HG03520 (cell line): ENCODE data around the gene TESK2.
A peak's percentile ranks its signal among the peaks of the same experiment; 100 is the strongest.
"Not testable (repeated sequence)": the region's sequence is repeated elsewhere in the genome, so short reads cannot be mapped to it uniquely, and the experiment has no call there.

ENCODE experiments used
- ATAC-seq: cut with Tn5 transposase; IDR thresholded peaks from one replicate; pipeline ENCODE4 v1.9.1; 2021; ENCODE audit warnings: mild to moderate bottlenecking, moderate library complexity; ENCODE audit not compliant: unreplicated experiment

The TESK2 gene, protein sequence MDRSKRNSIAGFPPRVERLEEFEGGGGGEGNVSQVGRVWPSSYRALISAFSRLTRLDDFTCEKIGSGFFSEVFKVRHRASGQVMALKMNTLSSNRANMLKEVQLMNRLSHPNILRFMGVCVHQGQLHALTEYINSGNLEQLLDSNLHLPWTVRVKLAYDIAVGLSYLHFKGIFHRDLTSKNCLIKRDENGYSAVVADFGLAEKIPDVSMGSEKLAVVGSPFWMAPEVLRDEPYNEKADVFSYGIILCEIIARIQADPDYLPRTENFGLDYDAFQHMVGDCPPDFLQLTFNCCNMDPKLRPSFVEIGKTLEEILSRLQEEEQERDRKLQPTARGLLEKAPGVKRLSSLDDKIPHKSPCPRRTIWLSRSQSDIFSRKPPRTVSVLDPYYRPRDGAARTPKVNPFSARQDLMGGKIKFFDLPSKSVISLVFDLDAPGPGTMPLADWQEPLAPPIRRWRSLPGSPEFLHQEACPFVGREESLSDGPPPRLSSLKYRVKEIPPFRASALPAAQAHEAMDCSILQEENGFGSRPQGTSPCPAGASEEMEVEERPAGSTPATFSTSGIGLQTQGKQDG

DNA sequence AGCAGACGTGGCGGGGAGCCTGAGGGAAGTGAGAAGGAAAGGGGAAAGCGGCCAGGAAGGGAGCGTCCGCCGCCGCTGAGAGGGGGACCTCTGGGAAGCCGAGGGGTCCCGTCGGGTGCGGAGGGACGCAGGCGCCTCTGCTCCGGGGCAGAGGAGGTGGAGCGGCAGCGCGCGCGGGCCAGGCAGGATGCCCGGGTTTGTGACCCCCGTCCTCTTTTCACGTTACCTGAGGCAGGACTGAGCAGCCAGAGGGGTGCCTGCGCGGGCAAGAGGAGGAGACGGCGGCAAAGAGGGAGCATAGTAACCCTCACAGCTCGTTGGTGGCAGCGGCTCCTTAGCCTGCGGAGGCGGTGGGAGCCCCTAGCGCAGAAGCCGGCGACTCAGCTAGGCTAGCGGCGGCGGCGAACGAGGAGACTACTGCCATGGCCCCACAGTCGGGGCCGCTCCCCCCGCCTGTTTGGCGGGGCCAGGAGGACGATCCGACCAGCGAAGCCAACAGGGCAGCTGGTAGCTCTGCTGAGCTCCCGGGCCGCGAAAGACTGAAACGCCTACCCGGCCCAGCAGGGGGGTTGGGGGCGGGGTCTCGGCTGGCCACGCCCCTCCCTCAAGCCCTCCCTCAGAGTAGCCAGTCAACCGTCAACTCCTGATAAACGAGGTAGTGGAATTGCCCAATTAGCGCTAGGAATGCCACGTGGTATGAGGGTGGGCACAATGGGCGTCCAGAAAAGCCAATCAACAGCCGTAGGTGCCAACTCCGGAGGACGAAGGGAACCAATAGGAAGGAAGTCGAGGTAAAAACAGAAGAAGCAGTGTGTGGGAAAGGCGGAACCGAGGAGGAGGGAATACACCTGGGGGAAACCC is at the start of gene TESK2:
TSS of gene TESK2 (minus strand) at position 538 of the 861 bp plus-strand sequence. CDS start 33,378 bp downstream, outside the sequence.
- ATAC-seq: peak; percentile 84

DNA sequence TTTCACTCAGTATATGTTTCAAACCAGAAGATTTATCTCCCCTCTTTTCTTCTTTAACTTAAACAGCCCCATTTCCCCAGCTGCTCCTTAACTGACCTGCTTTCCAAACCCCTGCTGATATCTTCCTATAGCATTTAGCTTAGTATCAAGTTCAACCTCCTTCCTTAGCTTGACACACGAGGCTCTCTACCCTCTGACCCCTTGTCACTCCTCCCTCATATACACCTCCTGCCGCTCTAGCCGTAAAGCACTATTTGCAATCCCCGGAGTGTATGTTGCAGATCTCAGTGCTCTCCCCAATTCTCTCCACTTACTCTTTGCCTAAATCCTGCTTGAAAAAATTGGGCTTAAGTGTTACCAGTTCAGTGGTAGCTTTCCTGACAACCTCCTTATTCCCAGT is 45.9 kb upstream of the TESK2 start:
- no peak for ATAC-seq

DNA sequence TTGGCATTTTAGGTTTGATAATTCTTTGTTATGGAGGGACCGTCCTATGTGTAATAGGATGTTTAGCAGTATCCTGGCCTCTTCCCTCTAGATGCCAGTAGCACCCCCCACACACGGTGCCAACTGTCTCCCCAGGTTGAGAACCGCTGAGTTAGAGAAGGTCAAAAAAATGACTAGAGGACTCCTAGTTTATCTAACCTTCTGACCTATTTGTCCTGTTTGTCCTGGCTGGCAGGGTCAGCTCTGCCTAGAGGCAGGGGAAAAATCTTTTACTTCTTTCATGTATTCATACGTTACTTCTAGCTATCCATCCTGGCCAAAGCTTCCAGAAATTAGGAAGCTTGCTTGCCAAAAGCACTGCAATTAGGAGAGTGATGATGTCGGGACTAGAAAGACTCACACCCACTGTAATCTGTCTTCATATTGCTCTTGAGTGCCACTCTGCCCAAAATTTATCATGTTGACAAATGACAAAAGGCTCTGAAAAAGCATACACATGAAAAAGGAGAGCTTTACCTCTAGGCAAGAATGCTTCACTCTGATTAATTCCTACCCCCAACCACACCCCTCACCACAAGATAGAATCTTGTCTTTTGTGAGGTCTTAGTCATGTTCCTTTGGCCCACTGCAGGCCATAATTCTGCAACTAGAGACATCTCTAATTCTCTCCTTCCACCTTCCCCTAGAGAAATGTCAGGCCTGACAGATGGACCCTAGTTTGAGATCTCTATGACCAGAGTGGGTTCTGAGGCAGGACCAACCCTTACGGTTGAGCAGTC is 45.2 kb upstream of the TESK2 start:
- no peak for ATAC-seq

DNA sequence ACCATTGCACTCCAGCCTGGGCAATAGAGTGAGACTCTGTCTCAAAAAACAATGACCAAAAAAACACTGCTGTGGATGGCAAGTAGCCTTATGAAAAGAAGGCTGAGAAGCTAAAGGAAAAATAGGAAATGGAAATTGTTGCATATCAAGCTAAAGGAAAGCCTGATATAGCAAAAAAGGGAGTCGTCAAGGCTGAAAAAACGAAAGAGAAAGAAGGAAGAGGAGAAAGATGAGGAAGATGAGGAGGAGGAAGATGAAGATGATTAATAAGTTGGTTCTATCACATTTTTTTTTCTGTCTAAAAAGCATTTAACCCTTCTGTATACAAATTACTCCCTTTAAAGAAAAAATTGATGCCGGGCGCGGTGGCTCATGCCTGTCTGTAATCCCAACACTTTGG is 40.9 kb upstream of the TESK2 start:
- ATAC-seq: no peak

DNA sequence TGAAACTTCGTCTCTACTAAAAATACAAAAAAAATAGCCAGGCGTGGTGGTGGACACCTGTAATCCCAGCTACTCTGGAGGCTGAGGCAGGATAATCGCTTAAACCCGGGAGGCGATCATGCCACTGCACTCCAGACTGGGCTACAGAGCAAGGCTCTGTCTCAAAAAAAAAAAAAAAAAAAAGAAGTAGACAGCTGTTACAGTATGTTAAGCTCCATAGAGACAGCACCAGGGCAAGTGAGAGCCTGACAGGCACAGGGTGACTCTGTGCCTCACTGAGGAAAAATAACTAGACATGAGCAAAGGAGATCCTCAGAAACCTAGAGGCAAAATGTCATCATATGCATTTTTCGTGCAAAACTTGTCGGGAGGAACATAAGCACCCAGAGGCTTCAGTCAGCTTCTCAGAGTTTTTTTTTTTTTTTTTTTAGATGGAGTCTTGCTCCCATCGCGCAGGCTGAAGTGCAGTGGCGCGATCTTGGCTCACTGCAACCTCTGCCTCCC is 39.7 kb upstream of the TESK2 start:
- no peak for ATAC-seq

DNA sequence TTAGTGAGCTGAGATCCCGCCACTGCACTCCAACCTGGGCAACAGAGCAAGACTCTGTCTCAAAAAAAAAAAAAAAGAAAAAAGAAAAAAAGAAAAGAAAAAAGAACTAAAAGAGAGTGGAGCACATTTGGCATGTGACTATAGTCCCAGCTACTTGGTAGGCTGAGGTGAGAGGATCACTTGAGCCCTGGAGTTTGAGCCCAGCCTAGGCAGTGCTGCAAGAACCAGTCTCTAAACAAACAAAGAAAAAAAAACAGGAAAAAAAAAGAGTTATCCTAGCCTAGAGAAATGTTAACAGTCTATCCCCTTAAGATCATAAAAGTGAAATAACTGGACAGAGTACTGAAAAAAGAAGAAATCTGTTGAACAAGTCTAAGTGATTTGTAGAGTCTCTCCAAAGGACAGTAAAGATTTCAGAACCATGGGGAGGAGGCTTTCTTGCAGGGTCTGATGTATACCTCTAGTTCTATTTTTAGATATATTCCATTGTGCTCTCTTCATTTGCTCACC is 35.2 kb upstream of the TESK2 start:
- ATAC-seq: no peak

DNA sequence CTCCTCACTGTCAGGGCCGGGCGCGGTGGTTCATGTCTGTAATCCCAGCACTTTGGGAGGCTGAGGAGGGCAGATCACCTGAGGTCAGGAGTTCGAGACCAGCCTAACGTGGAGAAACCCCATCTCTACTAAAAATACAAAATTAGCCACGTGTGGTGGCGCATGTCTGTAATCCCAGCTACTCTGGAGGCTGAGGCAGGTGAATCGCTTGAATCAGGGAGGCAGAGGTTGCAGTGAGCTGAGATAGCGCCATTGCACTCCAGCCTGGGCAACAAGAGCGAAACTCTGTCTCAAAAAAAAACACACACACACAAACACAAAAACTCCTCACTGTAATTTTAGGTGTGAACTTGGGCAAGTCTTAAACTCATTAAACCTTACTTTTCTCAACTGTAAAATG is 33.0 kb upstream of the TESK2 start:
- not testable (repeated sequence) for ATAC-seq

DNA sequence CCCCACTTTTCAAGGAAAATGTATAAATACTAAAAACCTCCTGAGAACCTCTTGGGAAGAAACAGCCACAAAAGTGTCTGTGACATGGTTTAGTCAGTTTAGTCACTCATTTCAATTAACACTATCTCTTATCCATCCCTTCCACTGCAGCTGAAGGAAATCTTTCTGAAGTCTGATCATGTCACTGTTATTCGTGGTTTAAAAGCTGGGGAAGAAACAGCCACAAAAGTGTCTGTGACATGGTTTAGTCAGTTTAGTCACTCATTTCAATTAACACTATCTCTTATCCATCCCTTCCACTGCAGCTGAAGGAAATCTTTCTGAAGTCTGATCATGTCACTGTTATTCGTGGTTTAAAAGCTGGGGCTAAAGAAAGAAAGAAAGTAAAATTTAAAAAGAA is 32.6 kb upstream of the TESK2 start:
- ATAC-seq: not testable (repeated sequence)

DNA sequence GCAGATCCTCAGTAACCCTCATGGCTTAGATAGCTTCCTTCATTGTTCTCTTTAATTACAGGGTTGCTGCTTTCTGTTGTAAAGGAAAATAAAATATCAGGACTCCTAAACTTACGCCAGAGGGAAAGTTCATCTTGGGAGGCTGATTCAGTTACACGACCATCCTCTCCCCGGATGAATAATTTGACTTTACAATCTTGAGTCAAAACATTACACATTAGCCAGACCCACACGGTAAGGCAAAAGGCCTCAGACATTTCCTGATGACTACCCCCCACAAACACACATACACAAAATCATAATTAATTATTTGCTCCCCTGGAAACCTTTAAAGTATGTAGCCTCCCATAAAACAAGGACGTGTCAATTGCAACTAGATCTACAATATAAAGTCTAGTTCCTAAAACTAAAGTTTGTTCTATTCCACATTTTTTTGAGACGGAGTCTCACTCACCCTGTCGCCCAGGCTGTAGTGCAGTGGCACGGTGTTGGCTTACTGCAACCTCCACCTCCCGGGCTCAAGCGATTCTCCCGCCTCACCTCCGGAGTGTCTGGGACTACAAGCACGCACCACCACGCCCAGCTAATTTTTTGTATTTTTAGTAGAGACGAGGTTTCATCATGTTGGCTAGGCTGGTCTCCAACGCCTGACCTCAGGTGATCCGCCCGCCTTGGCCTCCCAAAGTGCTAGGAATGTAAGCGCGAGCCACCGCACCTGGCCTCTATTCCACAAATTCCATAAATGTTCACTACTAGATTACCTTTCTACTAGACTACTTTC is 31.6 kb upstream of the TESK2 start:
- no peak for ATAC-seq

DNA sequence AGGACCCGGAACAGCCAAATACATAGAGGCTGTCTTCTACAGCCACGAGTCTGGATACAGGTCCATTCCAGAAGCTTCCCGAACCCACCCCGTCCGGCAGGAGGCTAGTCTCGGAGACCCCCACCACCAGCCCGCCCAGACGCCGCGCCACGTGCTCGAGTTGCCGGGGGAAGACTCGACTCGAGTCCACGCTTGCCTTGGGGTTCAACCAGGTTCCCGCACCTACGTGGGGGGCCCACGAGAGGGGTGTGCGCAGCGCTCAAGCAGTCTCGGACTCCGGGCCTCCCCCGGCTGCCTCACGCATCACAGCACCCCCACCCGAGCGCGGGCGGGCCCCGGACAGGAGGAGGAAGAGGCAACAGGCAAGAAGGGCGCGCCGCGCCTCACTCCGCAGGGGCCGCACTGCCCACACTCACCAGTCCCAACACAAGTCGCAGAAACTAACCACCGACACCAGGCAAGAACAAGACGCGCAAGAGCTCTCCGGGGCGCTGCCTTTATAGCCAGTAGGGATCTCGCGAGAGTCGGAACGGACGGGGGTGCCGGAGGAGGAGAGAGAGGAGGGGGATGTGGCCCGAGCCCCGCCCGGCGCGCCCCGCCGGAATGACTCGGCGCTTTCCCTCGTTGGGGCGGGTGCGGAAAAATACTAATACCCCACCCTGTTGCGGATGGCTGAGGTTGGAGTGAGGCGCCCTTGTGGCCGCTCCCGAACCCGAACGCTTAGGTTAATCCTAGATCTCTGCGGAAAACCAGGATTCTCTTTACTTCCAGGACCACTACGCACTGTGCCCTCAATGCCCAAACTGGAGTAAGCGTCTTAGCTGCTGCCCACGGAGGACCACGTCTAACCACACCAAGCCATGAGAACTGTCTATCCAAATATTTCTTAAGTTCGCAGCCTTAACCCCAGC is 30.7 kb upstream of the TESK2 start, which contains the start of gene PRDX1:
TSS of gene PRDX1 (minus strand) at position 472 of the 911 bp plus-strand sequence. CDS start 2,841 bp downstream, outside the sequence.
- peak; percentile 78 for ATAC-seq

DNA sequence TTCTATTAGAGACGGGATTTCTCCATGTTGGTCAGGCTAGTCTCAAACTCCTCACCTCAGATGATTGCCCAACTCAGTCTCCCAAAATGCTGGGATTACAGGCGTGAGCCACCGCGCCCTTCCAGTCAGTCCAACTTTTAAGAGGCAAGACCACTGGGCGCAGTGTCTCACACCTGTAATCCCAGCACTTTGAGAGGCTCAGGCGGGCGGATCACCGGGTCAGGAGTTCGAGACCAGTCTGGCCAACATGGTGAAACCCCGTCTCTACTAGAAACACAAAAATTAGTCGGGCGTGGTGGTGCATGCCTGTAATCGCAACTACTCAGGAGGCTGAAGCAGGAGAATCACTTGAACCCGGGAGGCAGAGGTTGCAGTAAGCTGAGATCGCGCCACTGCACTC is 28.8 kb upstream of the TESK2 start:
- ATAC-seq: not testable (repeated sequence)

DNA sequence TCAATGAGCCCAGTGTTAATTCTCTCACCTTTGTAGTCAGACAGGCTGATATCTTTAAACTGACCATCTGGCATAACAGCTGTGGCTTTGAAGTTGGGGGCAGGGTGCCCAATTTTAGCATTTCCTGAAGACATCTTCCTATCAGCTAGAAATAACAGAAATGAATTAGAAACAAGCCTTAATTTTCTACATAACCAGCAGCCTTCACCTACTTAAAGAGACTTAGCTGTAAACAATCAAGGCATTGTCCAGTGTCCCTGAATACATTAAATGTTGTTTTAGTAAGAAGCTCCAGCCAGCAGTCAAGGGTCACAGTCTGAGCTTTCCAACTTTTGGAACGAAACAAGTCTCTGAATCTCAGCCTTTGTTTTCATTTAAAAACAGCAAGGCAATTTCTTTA is 27.9 kb upstream of the TESK2 start:
- ATAC-seq: no peak

DNA sequence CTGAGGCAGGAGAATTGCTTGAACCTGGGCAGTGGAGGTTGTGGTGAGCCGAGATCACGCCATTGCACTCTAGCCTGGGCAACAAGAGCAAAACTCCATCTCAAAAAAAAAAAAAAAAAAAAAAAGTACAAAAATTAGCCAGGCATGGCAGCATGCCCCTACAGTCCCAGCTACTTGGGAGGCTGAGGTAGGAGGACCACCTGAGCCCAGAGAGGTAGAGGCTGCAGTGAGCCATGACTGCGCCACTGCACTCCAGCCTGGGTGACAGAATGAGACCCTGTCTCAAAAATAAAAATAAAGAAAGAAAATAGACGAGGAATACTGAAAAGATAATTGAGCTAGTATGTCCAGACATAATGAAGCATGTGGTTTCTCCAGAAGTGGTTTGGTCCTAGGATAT is 27.4 kb upstream of the TESK2 start:
- ATAC-seq: not testable (repeated sequence)

DNA sequence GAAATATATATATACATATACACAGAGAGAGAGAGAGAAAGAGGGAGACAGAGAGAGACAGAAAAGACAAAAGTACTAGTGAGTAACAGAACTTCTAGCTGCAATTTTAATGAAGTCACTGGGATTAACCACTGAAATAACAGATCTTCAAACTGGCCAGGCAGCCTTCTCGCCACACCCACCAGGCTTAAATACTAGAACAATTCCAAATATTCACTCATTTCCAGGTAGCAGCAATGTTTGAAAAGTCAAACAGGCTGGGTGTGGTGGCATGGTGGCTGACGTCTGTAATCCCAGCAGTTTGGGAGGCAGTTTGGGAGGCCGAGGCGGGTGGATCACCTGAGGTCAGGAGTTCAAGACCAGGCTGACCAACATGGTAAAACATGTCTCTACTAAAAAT is 25.5 kb upstream of the TESK2 start:
- ATAC-seq: no peak

DNA sequence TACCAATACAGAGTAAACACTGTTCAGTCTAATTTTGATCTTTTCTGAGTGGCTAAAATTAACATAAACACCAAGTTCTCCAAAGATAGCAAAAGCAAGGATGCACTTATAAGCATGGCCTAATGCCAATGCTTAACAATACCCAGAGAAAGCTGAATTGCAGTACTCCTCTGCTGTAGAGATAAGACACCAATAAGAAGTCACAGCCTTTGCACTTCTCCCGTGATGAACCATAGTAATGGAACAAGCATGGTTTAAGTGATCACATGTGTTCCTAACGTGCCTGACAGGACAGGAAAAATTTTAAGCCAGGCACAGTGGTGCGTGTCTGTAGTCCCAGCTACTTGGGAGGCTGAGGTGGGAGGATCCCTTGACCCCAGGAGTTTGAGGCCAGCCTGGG is 25.1 kb upstream of the TESK2 start:
- no peak for ATAC-seq

DNA sequence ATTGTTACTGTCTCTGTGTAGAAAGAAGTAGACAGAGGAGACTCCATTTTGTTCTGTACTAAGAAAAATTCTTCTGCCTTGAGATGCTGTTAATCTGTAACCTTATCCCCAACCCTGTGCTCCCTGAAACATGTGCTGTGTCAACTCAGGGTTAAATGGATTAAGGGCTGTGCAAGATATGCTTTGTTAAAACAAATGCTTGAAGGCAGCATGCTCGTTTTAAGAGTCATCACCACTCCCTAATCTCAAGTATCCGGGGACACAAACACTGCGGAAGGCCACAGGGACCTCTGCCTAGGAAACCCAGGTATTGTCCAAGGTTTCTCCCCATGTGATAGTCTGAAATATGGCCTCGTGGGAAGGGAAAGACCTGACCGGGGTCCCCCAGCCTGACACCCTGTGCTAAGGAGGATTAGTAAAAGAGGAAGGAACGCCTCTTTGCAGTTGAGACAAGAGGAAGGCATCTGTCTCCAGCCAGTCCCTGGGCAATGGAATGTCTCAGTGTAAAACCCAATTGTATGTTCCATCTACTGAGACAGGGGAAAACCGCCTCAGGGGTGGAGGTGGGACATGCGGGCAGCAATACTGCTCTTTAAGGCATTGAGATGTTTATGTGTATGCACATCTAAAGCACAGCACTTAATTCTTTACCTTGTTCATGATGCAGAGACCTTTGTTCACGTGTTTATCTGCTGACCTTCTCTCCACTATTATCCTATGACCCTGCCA is 22.7 kb upstream of the TESK2 start:
- ATAC-seq: not testable (repeated sequence)

DNA sequence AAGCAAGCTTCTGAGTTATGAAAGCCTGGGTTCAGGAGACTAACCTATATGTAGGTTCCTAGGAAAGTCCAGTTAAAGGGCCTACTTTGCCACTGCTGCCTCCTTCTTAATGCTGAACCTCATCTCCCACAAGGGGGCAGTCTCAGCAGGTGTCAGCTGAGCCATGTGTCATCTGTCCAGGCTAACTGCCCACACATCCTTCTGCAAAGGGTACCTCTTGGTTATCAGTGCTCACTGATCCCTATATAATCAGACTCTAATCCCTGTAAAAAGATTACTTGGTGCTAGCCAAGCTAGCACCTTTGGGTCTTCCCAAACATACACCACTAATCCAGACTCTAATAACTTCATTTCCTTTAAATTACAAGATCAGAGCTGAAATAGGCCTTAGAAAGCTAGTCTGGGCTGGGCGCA is 21.7 kb upstream of the TESK2 start:
- ATAC-seq: peak; percentile 44
